GM18520 (cell line): ENCODE results near the gene MX1.

Experiments used
- ATAC-seq: cut with Tn5 transposase; IDR thresholded peaks from one replicate; pipeline ENCODE4 v1.9.1; 2021; ENCODE audit not compliant: unreplicated experiment

Gene MX1

DNA sequence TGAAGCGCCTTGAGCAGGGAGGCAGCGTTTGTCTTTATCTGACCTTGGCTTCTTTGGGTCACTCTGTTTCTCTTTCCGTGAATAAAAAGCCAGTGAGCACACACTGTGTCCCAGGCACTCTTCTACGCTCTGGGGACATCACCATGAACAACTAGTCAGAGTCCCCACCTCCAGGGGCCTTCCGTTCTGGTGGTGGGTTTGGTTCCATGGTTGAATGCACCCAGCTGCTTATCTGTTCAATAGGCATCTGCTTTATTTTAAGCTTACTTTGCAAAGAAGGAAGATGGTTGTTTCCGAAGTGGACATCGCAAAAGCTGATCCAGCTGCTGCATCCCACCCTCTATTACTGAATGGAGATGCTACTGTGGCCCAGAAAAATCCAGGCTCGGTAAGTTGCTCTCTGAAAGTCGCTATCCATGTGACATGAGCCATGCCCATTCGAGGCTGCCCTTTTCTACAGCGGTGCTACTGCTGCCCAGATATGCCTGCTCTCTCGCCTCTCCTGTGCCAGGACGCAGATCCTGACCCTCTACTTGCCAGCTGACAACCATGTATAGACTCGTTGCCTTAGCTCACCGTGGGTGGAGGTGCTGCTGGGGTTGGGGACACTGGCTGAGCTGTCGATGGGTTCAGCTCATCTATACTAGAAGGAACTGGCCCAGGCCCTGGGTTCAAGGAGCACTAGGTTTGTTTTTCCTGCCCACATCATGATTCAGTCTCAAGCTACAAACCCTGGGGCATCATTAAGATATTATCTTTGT is 5.9 kb downstream of the MX1 start:
- peak; percentile 44 for ATAC-seq

DNA sequence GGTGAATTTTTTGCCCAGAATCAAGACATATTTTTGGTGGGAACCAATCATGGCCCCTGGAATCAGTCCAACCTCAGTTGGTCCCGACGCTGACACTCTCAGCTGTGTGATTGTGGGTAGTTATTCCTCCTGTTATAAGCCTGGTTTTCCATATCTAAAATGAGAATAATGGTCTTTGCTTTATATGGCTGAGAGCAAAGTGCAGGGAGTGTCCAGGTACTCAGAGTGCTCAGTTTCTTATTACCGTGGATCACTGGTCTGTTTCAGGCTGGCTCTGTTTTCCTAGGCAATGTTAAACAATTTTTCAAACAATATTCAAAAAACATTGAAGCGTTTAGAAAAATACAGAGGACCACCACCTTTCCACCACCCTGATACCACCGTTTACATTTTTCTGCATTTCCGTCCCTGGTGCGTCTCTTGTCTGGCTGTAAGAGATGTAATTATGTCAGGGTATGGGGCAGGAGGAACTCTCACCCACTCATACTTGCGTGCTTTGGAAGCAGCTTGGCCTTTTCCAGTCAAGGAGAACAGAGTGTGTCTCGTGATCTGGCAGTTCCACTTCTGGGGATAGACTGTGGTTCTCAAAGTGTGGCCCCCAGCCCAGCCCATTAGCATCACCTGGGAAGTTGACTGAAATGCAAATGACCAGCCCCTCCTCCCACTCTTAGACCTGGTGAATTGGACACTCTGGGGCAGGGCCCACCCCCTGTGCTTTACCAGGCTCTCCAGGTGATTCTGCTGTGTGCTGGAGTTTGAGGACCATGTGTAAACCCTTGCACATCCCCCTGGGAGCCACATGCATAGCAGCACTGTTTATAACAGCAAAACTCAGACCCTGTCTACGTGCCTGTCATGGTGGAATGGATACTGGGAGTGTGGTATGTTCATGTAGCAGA is 6.8 kb downstream of the MX1 start:
- ATAC-seq, result no peak

DNA sequence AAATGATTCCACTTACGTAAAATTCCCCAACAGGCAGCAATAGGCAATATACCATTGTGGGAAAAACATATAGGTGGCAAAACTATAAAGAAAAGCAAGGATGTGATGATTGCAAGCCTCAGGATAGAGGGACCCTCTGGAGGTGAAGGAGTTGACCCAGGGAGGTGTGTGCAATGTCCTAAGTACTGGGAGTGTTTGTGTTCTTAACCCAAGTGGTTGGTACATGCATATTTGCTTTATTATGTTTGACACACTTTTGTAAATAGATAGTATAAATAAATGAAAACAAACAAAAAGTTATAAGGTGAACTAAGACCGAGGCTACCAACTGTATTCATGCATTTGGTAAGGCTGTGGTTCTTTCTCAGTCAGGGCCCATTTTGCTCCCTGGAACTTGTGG is 7.5 kb downstream of the MX1 start:
- no peak for ATAC-seq

DNA sequence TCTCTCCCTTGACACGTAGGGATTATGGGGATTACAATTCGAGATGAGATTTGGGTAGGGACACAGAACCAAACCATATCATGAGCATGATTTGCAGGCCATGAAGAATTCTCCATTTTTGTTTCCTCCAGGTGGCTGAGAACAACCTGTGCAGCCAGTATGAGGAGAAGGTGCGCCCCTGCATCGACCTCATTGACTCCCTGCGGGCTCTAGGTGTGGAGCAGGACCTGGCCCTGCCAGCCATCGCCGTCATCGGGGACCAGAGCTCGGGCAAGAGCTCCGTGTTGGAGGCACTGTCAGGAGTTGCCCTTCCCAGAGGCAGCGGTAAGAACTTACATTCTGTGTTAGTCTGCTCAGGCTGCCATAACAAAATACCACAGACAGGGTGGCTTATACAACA is 9.7 kb downstream of the MX1 start:
- ATAC-seq, result no peak

DNA sequence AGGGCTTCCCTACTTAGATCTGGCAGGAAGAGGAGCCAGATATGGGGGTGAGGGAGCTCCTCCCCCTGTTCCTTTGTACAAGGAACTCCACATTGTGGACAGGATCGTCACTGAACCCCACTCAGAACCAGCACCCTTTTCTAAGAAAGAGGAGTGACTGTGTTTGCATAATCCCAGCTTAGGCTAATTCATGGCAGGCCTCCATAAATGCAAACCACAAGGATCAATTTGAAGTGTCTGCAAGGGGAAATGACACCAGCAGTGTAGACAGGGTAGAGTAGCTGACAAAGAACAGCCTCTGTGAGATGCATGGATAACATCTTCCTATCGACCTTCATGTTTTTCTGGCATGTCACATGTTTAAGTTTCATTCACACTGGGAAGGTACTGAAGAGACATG is 11.7 kb downstream of the MX1 start:
- no peak for ATAC-seq

DNA sequence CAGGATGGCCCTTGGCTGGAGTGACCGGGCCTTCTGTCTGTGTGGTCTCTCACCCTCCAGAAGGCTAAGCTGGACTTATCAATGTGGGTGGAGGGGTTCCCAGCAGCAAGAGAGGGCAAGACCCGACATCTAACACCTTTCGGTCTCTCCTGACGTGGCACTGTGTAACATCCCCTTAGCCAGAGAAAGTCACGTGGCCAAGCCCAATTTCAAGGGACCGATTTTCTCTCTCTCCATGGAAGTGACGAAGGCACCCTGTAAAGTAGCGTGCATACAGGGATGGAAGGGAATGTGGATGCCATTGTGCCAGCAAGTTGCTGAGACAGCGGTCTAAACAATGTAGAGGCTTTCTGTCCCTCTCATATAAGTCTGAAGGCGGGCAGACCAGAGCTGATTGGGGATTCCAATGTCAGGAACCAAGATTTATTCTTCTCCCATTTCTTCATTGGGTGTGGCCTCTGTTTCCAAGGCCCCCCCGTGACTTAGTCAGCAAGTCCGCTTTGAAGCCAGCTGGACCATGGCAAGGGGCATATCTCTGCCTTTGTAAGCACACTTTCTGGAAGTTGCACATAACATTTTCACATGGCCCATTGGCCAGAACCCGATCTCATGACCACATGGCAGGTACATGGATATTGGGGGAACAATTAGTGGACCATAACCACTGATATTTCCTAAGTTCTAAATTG is 12.5 kb downstream of the MX1 start:
- no peak for ATAC-seq

DNA sequence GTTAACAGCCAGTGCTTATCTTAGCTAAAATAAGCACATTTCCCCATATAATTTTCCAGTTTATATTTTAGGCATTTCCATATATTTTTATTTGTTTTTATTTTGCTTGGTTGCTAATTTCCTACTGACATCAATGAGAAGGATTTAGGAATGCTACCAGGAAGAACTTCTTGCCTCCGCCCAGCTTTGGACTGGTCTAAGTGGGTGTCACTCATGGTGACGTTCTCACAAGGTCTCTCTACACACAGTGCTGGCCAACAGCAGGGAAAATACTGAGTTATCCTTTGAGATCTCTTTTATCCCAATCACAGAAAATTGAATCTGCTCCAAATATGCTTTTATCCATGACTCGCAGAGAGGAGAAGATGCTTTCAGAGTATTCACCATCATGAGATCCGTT is 13.2 kb downstream of the MX1 start:
- no peak for ATAC-seq

DNA sequence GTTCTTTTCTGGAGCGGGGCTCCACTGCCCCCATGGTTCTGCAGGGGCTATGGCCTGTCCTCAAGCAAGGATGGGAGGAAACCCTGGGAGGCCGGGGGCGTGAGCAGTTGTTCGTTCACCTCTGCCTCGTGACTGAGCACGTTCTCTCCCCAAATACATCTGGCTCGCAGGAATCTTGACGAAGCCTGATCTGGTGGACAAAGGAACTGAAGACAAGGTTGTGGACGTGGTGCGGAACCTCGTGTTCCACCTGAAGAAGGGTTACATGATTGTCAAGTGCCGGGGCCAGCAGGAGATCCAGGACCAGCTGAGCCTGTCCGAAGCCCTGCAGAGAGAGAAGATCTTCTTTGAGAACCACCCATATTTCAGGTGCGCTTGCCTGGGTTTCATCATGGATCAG is 15.5 kb downstream of the MX1 start:
- no peak for ATAC-seq

DNA sequence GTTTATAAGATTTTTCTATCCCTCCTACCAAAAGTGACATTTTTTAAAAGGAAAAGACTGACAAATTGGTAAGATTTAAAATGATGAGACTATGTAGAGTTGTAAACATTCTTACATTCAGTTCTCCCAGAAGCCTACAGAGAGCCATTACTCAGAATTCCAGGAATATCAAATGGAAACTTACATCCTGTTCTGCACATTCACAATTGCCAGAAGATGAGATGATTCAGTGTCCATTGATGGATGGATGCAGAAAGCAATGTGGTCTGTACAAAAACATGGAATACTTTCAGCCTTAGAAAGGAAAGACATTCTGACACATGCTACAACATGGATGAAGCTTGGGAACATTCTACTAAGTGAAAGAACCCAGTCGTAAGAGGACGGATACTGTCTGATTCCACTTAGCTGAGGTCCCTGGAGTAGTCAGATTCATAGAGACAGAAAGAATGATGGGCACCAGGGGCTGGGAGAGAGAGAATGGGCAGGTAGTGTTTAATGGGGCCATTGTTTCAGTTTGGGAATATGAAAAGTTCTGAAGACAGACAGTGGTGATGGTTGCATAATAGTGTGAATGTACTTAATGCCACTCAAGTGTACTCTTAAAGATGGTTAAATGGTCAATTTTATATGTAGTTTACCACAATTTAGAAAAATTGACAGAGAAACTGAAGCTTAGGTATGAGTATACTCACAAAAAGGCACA is 16.6 kb downstream of the MX1 start:
- no peak for ATAC-seq

DNA sequence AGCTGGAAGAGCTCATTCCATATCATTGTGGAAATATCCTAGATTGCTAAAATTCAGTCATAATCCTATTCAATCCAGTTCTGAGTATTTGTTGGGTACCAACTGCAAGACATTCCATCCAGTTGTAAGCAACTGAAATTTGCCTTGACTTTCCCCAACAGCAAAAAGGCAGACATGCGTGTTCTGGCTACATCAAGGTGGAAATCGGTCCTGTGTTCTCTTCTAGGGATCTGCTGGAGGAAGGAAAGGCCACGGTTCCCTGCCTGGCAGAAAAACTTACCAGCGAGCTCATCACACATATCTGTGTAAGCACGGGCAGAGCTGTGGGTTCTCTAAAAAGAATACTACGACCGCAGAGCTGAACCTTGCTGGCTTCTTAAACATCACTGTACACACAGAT is 17.5 kb downstream of the MX1 start:
- ATAC-seq, result no peak

DNA sequence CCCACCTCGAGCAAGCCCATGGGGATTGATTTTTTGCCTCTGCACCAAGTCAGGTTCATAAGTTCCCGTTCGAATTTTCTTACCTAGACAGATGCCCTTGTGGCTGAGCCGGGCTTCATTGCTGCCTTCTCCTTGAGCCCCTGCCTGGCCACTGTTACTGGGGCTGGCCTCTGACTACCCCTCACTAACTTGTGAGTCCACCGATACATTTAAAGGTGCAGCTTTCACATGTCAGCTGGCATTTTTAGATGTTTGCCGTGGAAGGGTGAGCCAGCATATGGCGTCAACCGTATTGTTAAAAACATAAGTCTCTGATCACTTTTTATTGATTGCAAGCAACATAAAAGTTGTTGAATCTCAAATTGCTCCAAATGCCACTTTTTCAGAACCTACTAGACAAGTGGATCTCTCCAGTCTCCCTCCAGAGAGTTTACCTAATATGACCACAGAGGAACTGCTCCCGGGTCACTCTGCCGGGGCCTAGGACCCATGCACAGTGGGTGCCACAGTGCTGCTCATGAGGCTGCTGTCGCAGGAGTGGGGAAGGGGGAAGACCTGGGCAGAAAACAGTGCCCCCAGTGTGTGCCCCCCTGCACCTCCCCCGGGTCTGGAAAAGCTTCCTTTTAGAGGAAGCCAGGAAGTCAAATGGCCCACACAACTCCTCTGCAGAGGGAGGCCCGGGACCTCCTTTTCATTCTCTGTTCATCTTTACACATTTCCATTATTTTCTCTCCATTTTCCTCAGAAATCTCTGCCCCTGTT is 18.8 kb downstream of the MX1 start:
- ATAC-seq, result no peak

DNA sequence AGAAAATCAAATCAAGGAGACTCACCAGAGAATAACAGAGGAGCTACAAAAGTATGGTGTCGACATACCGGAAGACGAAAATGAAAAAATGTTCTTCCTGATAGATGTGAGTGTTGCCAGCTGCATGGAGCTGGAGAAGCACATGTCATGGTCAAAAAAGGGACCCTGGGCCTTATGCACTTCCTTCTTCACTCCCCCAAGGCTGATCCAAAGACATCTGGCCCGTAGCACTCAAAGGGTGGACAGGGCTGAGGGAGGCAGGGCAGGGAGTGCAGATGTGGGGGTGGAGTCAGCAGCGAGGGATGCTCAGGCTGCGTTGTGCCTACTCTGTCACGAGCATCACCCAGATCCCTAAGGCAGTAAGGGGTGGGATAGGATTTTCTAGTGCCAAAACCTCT is 19.4 kb downstream of the MX1 start:
- no peak for ATAC-seq

DNA sequence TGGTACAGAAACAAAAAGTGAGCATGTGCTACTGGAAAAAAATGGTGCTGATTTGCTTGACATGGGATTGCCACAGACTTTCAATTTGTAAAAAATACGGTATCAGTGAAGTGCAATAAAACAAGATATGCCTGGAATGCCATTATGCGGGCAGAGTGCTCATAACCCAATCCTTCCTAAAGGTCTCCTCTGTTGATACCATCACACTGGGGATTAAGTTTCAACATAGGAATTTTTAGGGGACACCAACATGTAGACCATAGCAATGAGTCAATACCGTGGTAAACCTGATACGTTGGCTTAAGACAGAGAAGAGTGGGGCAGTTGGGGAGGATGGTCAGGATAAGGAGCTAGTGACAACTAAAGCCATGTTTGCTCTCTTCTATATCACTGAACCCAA is 20.5 kb downstream of the MX1 start:
- no peak for ATAC-seq

DNA sequence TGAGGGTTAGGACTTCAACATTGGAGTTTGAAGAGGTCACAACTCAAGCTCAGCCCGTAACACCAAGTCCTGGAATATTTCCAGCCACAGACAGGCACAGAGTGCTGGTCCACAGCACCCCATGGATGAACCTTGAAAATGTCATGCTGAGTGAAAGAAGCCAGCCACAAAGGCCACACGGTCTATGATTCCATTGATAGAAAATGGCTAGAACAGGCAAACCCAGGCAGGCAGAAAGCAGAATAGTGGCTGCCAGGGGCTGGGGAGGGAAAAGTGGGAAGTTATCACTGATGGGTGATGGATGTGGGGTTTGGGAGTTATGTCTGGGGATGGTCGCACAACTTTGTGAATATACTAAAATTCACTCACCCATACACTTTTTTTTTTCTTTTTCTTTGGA is 21.3 kb downstream of the MX1 start:
- ATAC-seq, result no peak

DNA sequence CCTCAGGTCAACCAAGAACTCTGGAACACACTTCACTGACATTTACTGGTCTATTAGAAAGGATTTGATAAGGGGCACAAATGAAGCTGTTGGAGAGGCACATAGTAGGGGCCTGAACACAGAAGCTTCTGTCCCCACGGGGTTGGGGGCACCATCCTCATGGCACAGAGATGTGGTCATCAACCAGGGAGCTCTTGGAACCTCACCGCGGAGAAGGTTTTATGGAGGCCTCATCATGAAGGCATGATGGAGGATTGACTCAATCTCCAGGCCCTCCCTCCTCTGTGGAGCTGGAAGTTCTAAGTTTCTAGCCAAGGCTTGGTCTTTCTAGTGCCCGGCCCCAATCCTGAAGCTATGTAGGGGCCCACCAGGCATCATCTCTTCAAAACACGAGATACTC is 23.6 kb downstream of the MX1 start:
- no peak for ATAC-seq

DNA sequence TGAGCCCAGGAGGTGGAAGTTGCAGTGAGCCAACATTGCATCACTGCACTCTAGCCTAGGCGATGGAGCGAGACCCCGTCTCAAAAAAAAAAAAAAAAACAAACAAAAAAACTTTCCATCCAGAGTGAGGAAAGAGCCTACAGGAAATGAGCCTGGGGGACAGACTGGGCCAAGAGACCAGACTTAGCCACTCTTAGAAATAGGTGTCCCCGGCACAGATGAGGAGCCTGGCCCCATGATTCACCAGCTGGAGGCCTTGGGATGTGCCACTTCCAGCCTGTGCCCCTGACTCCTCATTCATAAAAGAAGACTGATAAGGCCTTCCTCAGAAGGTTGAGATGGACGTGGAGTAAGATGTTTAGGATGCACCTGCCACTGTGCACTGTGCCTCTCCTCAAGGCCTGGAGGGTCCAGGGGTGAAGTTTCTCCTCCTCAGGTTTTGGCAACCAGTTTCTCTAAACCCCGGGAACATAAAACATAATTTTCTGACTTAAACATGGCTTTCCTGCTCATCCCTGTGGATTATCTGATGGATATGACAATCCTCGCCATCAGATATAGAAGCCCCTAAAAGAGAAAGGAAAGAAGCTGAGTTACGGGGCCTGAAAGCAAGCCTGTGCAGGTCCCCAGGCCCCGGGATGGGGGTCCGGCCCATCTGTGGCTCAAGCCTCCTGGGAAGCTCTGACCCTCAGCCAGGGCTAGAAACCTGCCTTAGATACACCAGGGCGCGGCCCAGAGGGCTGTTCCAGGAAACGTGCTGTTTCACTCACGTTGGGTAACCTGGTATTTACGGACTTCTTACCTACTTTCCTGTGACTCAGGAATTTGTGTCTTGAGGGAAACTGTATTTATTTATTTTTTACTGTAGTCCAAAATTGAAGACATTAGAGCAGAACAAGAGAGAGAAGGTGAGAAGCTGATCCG is 26.0 kb downstream of the MX1 start:
- no peak for ATAC-seq

DNA sequence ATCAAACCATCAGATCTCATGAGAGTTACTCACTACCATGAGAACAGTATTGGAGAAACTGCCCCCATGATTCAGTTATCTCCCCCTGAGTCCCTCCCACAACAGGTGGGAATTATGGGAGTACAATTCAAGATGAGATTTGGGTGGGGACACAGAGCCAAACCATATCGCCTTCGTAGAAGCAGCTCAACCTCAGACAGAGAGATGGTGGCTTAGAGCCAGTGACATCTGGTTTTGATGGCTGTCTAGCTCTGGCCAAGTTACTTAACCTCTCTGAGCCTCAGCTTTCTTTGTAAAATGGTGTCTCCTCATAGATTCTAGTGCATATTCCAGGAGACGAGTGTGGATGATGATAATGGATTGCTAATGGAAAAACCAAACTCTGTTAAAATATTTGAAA is 27.2 kb downstream of the MX1 start:
- ATAC-seq, result no peak

DNA sequence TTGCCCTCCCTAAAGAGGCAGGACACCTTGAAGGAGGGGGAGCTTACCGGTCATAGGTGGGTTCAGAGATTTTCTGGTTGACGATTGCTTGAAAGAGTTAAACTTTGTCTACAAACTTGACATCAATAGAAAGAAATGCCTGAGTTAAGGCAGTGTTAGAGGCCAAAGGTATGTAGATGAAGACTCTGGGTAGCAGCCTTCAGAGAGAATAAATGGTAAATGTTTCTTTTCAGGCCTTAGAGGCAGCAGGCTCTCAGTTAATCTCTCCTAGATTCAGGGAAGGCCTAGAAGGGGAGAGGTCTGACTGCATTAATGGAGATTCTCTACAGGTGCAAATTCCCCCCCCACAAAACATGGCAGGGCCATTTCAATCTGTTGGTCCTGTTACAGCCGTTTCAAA is 27.7 kb downstream of the MX1 start:
- no peak for ATAC-seq

DNA sequence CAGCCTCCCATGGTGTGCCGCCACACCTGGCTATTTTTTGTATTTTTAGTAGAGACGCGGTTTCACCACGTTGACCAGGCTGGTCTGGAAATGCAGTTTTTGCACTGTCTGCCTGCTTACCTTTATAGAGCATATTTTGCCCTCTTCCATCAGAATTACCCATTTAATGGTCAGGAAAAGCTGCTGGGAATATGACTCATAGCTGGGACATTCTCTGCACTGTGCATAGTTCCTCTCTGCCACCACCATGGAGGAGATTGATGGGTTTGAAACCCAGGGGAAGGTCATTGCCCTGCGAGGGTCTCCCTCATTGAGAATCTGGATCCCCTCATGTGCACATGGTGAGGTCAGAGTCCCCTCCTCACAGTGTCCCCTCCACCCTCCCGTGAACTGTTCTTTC is 32.1 kb downstream of the MX1 start:
- no peak for ATAC-seq
